Fibroblast of the aortic adventitia (primary cell): ENCODE measurements around the gene DUSP1. TPM values are rescaled to one million over a fixed set of nuclear protein-coding genes. Genes with fewer than 3 reads are reported as not detected.
"Not testable (repeated sequence)": the region's sequence is repeated elsewhere in the genome, so short reads cannot be mapped to it uniquely, and the experiment has no call there.

ENCODE experiments used
- DNase-seq: peaks from one replicate; pipeline ENCODE4 v3.0.0-alpha.2; 2010; ENCODE audit warnings: low read depth
- H3K4me3 ChIP-seq: 2 replicates; pipeline ENCODE4 v1.5.1; 2011; ENCODE audit warnings: low read depth, mild to moderate bottlenecking, control low read depth, low read length, moderate library complexity
- total RNA-seq: library from RNA; depleted of rRNA; stranded (reverse); fragments of >200 nt; gene quantifications from 2 replicates; pipeline ENCODE4 v1.2.3, GENCODE V29; 2012; ENCODE audit warnings: low replicate concordance
- TF ChIP-seq, protein P1 (sequence below): IDR thresholded peaks from 2 replicates; pipeline ENCODE4 v1.5.1; 2011; ENCODE audit warnings: mild to moderate bottlenecking, low read length, control low read depth, inconsistent platforms; ENCODE audit not compliant: insufficient read depth

Gene DUSP1
- total RNA-seq, 1 donor = 44.1 TPM

DNA sequence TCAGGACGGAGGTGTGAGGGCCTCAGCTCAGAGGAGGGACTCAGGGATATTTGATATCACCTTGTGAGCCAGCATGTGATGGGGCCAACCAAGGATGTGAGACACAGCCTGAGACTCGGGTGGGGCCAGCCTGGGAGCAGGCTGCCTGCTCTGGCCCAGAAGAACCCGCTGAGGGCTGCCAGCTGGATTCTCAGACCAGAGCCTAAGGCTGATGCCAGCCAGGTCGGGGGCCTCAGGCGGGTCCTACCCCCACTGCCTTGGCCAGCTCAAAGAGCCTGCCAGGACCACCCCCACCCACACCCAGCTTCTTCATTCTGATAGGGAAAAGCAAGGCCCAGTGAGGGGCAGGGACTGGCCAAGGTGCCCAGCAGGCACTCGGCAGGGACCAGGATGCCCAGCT, 20.3 kb upstream of the DUSP1 start:
- DNase-seq = no peak
- no peak overlapping the region for H3K4me3 ChIP-seq
- TF ChIP-seq, protein P1, sequence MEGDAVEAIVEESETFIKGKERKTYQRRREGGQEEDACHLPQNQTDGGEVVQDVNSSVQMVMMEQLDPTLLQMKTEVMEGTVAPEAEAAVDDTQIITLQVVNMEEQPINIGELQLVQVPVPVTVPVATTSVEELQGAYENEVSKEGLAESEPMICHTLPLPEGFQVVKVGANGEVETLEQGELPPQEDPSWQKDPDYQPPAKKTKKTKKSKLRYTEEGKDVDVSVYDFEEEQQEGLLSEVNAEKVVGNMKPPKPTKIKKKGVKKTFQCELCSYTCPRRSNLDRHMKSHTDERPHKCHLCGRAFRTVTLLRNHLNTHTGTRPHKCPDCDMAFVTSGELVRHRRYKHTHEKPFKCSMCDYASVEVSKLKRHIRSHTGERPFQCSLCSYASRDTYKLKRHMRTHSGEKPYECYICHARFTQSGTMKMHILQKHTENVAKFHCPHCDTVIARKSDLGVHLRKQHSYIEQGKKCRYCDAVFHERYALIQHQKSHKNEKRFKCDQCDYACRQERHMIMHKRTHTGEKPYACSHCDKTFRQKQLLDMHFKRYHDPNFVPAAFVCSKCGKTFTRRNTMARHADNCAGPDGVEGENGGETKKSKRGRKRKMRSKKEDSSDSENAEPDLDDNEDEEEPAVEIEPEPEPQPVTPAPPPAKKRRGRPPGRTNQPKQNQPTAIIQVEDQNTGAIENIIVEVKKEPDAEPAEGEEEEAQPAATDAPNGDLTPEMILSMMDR = no peak

DNA sequence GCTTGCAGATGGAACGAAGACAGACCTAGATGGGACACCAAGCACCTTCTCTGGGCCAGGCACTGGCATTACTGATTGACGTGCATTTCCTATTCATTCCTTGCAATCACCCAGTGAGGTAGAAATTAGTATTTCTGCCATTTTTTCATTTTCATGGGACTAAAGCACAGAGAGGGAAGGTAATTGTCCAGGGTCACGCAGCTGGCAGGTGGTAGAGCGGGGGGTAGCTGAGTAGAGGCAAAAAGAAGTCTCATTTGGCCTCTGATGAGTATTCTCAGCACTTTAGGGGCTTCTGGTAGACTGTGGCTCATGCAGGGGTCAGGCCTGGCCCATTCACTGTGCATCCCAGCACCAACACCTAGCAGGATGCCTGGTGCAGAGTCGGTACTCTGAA, 19.5 kb upstream of the DUSP1 start:
- no peak overlapping the region for H3K4me3 ChIP-seq
- TF ChIP-seq, protein P1 = no peak
- no peak for DNase-seq

DNA sequence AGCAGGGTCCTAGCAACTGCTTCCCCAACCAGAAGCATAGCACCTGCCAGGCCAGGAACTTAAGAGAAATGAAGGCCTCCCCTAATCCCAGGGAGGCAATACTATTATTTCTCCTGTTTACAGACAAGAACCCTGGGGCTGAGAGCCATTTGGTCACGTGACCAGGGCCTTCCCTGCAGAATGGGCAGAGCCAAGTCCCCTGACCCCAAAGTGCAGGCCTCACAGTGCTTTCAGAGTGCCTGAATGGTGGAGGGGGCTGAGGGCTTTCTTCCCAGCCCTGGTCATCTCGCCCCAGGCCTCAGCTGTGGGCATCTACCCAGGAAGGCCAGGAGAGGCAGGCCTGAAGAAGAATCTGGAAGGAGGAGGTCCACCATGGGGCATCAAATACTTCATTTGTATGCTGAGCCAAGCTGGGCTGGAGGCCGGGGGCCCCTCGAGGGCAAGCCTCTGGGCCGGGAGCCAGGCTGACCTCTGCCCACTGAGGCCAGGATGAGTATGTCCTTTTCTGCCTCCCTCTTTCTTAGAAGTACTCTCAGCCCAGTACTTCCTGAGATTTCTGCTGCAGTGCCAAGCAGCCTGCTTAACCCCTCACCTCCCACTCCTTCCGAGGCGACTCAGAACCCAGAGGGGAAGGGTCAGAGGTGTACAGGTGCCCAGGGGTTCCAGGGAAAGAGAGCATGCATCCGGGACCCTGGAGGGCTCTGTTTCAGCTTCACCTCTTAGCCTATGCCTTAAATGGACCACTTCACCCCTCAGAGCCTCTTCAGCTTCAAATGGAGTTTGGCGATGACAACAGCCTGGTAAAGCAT, 18.9 kb upstream of the DUSP1 start:
- TF ChIP-seq, protein P1 = no peak
- H3K4me3 ChIP-seq = no peak overlapping the region
- no peak for DNase-seq

DNA sequence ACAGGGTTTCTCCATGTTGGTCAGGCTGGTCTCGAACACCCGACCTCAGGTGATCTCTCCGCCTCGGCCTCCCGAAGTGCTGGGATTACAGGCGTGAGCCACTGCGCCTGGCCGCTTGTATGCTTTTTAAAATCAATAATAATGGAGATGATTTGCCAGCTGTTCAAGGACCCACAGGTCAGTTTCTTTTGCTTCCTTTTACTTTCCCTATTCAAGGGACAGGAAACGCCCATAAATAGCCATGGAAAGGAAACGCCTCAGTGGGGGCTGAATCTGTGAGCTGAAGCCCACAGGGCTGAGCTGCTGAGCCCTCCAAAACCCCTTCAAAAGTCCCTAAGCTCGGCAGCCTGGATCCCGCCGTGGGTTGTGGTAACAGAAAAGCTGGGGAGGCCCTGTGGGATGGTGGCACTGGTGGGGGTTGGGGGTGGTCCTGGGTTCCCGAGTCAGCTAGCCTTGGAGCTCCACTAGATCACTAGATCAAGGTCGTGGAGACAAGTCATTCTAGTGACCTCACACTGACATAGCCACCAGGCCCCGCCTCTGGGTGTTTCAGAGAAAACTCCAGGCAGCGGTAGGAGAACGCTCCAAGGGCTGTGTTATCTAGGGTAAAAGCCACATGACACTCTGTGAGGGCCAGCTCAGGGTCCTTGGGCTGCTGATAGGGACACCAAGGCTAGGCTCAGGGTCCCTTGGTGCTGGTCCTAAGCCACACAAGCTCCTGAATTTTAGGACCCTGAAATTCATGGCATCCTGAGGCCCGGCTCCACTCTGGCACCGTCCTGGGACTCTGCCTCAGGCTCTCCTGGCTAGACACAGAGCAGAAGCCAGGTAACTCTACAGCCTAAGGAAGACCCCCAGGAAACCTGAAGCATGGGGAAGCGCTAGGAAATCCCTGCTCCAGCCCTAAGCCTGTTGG, 18.0 kb upstream of the DUSP1 start:
- TF ChIP-seq, protein P1 = no peak
- peak; percentile 63 for DNase-seq

DNA sequence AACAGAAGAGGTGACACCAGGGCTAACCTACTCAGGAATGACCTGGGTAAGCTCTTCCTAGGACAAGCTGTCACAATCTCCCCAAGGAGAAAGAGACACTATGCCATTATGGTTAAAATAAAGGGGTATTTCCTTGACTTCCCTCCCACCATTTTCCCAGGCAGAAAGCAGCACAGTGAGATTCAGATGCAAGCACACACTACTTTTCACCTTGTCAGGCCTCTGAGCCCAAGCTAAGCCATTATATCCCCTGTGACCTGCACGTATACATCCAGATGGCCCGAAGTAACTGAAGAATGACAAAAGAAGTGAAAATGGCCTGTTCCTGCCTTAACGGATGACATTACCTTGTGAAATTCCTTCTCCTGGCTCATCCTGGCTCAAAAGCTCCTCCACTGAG, 16.5 kb upstream of the DUSP1 start:
- H3K4me3 ChIP-seq, DNase-seq: not testable (repeated sequence)

More for the DNA sequence above, 18.0 kb upstream of the DUSP1 start:
- H3K4me3 ChIP-seq = no peak overlapping the region

DNA sequence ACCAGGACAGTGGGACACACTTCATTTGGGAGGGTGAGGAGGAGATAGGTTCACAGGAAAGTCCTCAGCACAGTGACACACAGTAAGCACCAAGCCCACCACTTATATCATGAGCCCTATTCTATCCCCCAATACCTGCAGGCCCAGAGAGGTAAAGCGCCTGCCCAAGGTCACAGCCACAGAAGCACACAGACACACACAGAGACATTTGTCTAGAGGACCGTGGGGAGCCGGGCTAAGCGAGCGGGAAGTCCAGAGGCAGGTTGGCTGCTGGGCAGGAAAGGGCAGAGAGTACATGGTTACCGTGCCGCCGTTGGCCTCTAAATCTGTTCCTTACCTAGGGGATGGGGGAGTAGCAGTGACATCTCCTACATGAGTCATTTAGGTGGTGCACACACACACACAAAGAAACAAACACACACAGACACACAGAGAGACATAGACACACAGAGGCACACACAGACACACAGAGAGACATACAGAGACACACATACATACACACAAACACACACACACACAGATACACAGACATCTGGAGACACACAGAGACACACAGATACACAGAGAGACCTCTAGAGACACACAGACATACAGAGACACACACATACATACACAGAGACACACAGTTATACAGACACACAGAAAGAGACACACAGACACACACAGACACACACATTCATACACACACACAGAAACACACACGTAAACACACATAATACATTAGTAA, 15.9 kb upstream of the DUSP1 start:
- no peak overlapping the region for H3K4me3 ChIP-seq
- TF ChIP-seq, protein P1 = no peak
- no peak for DNase-seq
